ENCODE data around the gene PLEKHB2. TPM values are rescaled to one million over a fixed set of nuclear protein-coding genes. Genes with fewer than 3 reads are reported as not detected.

The PLEKHB2 gene
- polyA plus RNA-seq, 1 of the 3 experiments (the other 2 are of a cell fraction): 105 TPM

DNA sequence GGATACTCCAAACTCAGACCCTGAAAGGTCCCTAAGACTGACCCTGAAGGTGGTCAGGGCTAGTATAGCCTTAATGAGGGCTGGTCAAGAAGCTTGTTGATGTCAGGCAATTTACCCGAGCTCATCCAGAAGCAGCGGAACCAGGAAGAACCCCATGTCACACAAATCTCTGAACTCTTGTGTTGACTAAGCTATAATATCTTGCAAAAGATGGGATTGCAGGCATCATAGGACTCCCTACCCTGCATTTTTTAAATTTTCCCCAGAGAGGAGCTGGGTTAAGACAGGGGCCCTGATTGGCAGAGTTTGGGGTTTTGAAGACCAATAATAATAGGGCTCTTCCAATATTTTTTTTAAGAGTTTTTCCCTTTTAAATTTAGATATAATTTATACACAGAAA lies 2.0 kb upstream of the PLEKHB2 start:
- H2AFZ ChIP-seq (ENCODE audit: low read depth): no peak overlapping the region
- no peak overlapping the region for H3K27ac ChIP-seq (ENCODE audit: low read depth in 2 of 2, low read length in 1 of 2)
- peaks cover 11% of the 10 kb centered on the region for H3F3A ChIP-seq (replicated peaks; ENCODE audit: insufficient read depth)
- peaks cover 30% of the 10 kb centered on the region for H3K79me2 ChIP-seq (ENCODE audit: insufficient read depth)
- TF ChIP-seq NRF1 (IDR thresholded peaks at IDR 0.05; ENCODE audit: low read depth, low read length) (no peak), RXRA (IDR thresholded peaks at IDR 0.05; ENCODE audit: borderline replicate concordance, low read depth) (no peak), CHD2 (IDR thresholded peaks at IDR 0.05; ENCODE audit: low read length, partially characterized antibody) (no peak), TCF12 (IDR thresholded peaks at IDR 0.05) (no peak), TAF1 (IDR thresholded peaks at IDR 0.05; ENCODE audit: borderline replicate concordance, low read depth, low read length) (no peak), GATA2 (CRISPR knock-in tag; IDR thresholded peaks at IDR 0.05) (no peak), RFX5 (IDR thresholded peaks at IDR 0.05; ENCODE audit: low read length) (no peak), FOXM1 (IDR thresholded peaks at IDR 0.05; ENCODE audit: low read depth) (no peak), ELF1 (IDR thresholded peaks at IDR 0.05) (no peak), NFIC (IDR thresholded peaks at IDR 0.05; ENCODE audit: borderline replicate concordance) (no peak), YY1 (IDR thresholded peaks at IDR 0.05; ENCODE audit: low read depth) (no peak), FOSL2 (IDR thresholded peaks at IDR 0.05; ENCODE audit: borderline replicate concordance, low read depth) (no peak)
- TF ChIP-seq, protein P1, sequence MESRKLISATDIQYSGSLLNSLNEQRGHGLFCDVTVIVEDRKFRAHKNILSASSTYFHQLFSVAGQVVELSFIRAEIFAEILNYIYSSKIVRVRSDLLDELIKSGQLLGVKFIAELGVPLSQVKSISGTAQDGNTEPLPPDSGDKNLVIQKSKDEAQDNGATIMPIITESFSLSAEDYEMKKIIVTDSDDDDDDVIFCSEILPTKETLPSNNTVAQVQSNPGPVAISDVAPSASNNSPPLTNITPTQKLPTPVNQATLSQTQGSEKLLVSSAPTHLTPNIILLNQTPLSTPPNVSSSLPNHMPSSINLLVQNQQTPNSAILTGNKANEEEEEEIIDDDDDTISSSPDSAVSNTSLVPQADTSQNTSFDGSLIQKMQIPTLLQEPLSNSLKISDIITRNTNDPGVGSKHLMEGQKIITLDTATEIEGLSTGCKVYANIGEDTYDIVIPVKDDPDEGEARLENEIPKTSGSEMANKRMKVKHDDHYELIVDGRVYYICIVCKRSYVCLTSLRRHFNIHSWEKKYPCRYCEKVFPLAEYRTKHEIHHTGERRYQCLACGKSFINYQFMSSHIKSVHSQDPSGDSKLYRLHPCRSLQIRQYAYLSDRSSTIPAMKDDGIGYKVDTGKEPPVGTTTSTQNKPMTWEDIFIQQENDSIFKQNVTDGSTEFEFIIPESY (IDR thresholded peaks at IDR 0.05; ENCODE audit: borderline replicate concordance, low read depth): no peak
- TF ChIP-seq, protein P2, sequence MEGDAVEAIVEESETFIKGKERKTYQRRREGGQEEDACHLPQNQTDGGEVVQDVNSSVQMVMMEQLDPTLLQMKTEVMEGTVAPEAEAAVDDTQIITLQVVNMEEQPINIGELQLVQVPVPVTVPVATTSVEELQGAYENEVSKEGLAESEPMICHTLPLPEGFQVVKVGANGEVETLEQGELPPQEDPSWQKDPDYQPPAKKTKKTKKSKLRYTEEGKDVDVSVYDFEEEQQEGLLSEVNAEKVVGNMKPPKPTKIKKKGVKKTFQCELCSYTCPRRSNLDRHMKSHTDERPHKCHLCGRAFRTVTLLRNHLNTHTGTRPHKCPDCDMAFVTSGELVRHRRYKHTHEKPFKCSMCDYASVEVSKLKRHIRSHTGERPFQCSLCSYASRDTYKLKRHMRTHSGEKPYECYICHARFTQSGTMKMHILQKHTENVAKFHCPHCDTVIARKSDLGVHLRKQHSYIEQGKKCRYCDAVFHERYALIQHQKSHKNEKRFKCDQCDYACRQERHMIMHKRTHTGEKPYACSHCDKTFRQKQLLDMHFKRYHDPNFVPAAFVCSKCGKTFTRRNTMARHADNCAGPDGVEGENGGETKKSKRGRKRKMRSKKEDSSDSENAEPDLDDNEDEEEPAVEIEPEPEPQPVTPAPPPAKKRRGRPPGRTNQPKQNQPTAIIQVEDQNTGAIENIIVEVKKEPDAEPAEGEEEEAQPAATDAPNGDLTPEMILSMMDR (IDR thresholded peaks at IDR 0.05): no peak
- TF ChIP-seq, protein P3, sequence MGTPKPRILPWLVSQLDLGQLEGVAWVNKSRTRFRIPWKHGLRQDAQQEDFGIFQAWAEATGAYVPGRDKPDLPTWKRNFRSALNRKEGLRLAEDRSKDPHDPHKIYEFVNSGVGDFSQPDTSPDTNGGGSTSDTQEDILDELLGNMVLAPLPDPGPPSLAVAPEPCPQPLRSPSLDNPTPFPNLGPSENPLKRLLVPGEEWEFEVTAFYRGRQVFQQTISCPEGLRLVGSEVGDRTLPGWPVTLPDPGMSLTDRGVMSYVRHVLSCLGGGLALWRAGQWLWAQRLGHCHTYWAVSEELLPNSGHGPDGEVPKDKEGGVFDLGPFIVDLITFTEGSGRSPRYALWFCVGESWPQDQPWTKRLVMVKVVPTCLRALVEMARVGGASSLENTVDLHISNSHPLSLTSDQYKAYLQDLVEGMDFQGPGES (IDR thresholded peaks at IDR 0.05; ENCODE audit: low read depth, low read length): no peak
- TF ChIP-seq, protein P4, sequence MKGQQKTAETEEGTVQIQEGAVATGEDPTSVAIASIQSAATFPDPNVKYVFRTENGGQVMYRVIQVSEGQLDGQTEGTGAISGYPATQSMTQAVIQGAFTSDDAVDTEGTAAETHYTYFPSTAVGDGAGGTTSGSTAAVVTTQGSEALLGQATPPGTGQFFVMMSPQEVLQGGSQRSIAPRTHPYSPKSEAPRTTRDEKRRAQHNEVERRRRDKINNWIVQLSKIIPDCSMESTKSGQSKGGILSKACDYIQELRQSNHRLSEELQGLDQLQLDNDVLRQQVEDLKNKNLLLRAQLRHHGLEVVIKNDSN (IDR thresholded peaks at IDR 0.05; ENCODE audit: borderline replicate concordance, low read depth): no peak
- TF ChIP-seq, protein P5, sequence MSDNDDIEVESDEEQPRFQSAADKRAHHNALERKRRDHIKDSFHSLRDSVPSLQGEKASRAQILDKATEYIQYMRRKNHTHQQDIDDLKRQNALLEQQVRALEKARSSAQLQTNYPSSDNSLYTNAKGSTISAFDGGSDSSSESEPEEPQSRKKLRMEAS (IDR thresholded peaks at IDR 0.05; ENCODE audit: low read depth): no peak
- H3K4me1 ChIP-seq (ENCODE audit: control insufficient read depth in 1 of 2, insufficient read depth in 2 of 2, low read depth in 1 of 2, low read length in 1 of 2): peaks cover 7 to 12% of the 10 kb centered on the region in 2 experiments
- ChIA-PET CTCF (interaction anchor here (0.7 to 2.5 kb wide), 5 partner anchors 9 to 306 kb away, joined by 3 to 7 read pairs (median 4); no protein-coding TSS in a partner anchor), POLR2A (interaction anchor here (1.2 kb wide), 1 partner anchor 11 kb away, joined by 3 read pairs; no protein-coding TSS in a partner anchor)
- 96% methylated on average over 2 of the region's 2 CpGs for WGBS (ENCODE audit: low lambda C conversion rate)
- H3K9ac ChIP-seq: no peak overlapping the region
- no peaks in the 10 kb centered on the region for H3K36me3 ChIP-seq (replicated peaks in 1 of 2; ENCODE audit: control insufficient read depth in 1 of 2, insufficient read depth in 2 of 2, low read length in 1 of 2)
- H3K4me2 ChIP-seq: no peak overlapping the region
- H3K4me3 ChIP-seq (ENCODE audit: low read depth in 2 of 2, low read length in 1 of 2): no peak overlapping the region
- H3K9me2 ChIP-seq: no peaks in the 10 kb centered on the region
- DNase-seq: no peak
- H3K9me3 ChIP-seq: no peaks in the 10 kb centered on the region
- no peaks in the 10 kb centered on the region for H3K27me3 ChIP-seq (ENCODE audit: insufficient read depth)
- H4K20me1 ChIP-seq (ENCODE audit: insufficient read depth): peaks cover 18% of the 10 kb centered on the region
